Upper lobe of left lung (tissue), 4 donors: ENCODE measurements around the gene RABGEF1.

ENCODE experiments used
- CTCF ChIP-seq, 6 experiments: fragments of 450-650 bp in 4 of 6; fragments of 200-600 bp in 2 of 6; sonication (generic) in 2 of 6; IDR thresholded peaks; one replicate each; pipeline ENCODE4 v1.5.1; 2016 to 2019; ENCODE audit warnings: antibody characterized with exemption in 6 of 6
- EP300 ChIP-seq, 4 donors: sonication (generic); formaldehyde crosslinking; IDR thresholded peaks; one replicate each; pipeline ENCODE4 v1.5.1; 2017; ENCODE audit warnings: antibody characterized with exemption in 4 of 4, control low read depth in 2 of 4
- POLR2A ChIP-seq, 4 donors: fragments of 450-650 bp; IDR thresholded peaks; one replicate each; pipeline ENCODE4 v1.5.1; 2016 to 2017; ENCODE audit warnings: antibody characterized with exemption in 4 of 4, mild to moderate bottlenecking in 2 of 4
- POLR2AphosphoS5 ChIP-seq, 2 donors: sonication (generic); formaldehyde crosslinking; IDR thresholded peaks; one replicate each; pipeline ENCODE4 v1.5.1; 2017; ENCODE audit warnings: antibody characterized with exemption in 2 of 2

GRCh38 chr7:66720561-66720960, 20.0 kb upstream of the RABGEF1 start:
- TF ChIP-seq CTCF (IDR thresholded peaks at IDR 0.05) (no peak), POLR2A (IDR thresholded peaks at IDR 0.05) (no peak), POLR2AphosphoS5 (IDR thresholded peaks at IDR 0.05) (no peak), EP300 (IDR thresholded peaks at IDR 0.05) (no peak)
